Osteoblast (primary cell): ENCODE results near the gene USP22. TPM values are rescaled to one million over a fixed set of nuclear protein-coding genes. Genes with fewer than 3 reads are reported as not detected.
A peak's percentile ranks its signal among the peaks of the same experiment; 100 is the strongest.

Experiments
- DNase-seq: peaks from one replicate; pipeline ENCODE4 v3.0.0; 2011; ENCODE audit warnings: low spot score, mixed read lengths; ENCODE audit not compliant: insufficient read length; ENCODE audit errors: missing footprints
- H2AFZ ChIP-seq: 2 replicates; pipeline ENCODE4 v1.6.0; 2011; ENCODE audit warnings: mild to moderate bottlenecking, low read length
- H3K27ac ChIP-seq: 2 replicates; pipeline ENCODE4 v1.5.1; 2011; ENCODE audit warnings: mild to moderate bottlenecking, low read depth, low read length, moderate library complexity
- H3K27me3 ChIP-seq: 2 replicates; pipeline ENCODE4 v1.6.0; 2012; ENCODE audit warnings: mild to moderate bottlenecking, control low read depth, inconsistent platforms, low read length, moderate library complexity; ENCODE audit not compliant: insufficient read depth
- H3K36me3 ChIP-seq: 2 replicates; pipeline ENCODE4 v1.5.1; 2011; ENCODE audit warnings: mild to moderate bottlenecking, low read length, control low read depth, moderate library complexity; ENCODE audit not compliant: insufficient read depth
- H3K4me1 ChIP-seq: 2 replicates; pipeline ENCODE4 v1.5.1; 2011; ENCODE audit warnings: mild to moderate bottlenecking, low read length, control low read depth, moderate library complexity; ENCODE audit not compliant: insufficient read depth
- H3K4me2 ChIP-seq: 2 replicates; pipeline ENCODE4 v1.6.0; 2011; ENCODE audit warnings: mild to moderate bottlenecking, low read length; ENCODE audit not compliant: insufficient read depth
- H3K4me3 ChIP-seq: fragments of 200-600 bp; sonication (generic); 3 replicates; pipeline ENCODE4 v1.5.1; 2012; ENCODE audit warnings: mild to moderate bottlenecking, low read length, inconsistent platforms; ENCODE audit not compliant: insufficient read depth
- H3K79me2 ChIP-seq: 2 replicates; pipeline ENCODE4 v1.6.0; 2012; ENCODE audit warnings: mild to moderate bottlenecking, low read length, control low read depth, inconsistent platforms; ENCODE audit not compliant: insufficient read depth
- H3K9me3 ChIP-seq: 2 replicates; pipeline ENCODE4 v1.5.1; 2011; ENCODE audit warnings: low read depth, low read length, control low read depth
- H4K20me1 ChIP-seq: 2 replicates; pipeline ENCODE4 v1.6.0; 2012; ENCODE audit warnings: mild to moderate bottlenecking, low read length, control low read depth; ENCODE audit not compliant: insufficient read depth
- total RNA-seq: library from RNA; depleted of rRNA; stranded (reverse); fragments of >200 nt; gene quantifications from 2 replicates; pipeline ENCODE4 v1.2.3, GENCODE V29; 2012
- TF ChIP-seq, protein P1 (sequence below): IDR thresholded peaks from 2 replicates; pipeline ENCODE4 v1.5.1; 2011; ENCODE audit warnings: mild to moderate bottlenecking, low read depth, low read length, moderate library complexity; ENCODE audit errors: extremely low read depth

Gene USP22
- total RNA-seq, 1 donor, result 293 TPM

DNA sequence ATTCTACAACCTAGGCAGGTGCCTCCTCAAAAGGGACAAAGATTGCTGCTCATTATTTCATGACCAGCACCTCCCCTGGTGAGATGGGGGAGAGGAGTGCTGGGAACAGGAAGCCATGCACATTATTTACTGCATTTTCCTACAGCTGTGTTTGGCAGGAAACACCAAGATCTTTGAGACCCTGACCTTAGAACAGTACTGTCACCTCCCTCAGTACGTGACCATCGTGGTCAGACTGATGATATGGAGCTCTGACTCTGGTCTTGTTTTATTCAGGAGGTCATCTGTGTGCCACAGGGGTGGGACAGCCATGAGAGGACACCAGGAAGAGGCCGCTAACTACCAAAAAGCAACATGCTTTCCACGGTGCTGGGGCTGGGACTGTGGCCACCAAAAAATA lies 37.4 kb downstream of the USP22 start:
- TF ChIP-seq, protein P1, sequence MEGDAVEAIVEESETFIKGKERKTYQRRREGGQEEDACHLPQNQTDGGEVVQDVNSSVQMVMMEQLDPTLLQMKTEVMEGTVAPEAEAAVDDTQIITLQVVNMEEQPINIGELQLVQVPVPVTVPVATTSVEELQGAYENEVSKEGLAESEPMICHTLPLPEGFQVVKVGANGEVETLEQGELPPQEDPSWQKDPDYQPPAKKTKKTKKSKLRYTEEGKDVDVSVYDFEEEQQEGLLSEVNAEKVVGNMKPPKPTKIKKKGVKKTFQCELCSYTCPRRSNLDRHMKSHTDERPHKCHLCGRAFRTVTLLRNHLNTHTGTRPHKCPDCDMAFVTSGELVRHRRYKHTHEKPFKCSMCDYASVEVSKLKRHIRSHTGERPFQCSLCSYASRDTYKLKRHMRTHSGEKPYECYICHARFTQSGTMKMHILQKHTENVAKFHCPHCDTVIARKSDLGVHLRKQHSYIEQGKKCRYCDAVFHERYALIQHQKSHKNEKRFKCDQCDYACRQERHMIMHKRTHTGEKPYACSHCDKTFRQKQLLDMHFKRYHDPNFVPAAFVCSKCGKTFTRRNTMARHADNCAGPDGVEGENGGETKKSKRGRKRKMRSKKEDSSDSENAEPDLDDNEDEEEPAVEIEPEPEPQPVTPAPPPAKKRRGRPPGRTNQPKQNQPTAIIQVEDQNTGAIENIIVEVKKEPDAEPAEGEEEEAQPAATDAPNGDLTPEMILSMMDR, result no peak
- no peak for DNase-seq
- Histone ChIP-seq H4K20me1 (peaks cover 71% of the 10 kb centered on the region), H2AFZ (no peak overlapping the region), H3K4me1 (peaks cover 18% of the 10 kb centered on the region), H3K9me3 (no peaks in the 10 kb centered on the region), H3K4me3 (no peak overlapping the region), H3K4me2 (no peak overlapping the region), H3K79me2 (peaks cover 93% of the 10 kb centered on the region), H3K27me3 (no peaks in the 10 kb centered on the region), H3K36me3 (peaks cover 92% of the 10 kb centered on the region), H3K27ac (peak overlapping the region; percentile 17)

DNA sequence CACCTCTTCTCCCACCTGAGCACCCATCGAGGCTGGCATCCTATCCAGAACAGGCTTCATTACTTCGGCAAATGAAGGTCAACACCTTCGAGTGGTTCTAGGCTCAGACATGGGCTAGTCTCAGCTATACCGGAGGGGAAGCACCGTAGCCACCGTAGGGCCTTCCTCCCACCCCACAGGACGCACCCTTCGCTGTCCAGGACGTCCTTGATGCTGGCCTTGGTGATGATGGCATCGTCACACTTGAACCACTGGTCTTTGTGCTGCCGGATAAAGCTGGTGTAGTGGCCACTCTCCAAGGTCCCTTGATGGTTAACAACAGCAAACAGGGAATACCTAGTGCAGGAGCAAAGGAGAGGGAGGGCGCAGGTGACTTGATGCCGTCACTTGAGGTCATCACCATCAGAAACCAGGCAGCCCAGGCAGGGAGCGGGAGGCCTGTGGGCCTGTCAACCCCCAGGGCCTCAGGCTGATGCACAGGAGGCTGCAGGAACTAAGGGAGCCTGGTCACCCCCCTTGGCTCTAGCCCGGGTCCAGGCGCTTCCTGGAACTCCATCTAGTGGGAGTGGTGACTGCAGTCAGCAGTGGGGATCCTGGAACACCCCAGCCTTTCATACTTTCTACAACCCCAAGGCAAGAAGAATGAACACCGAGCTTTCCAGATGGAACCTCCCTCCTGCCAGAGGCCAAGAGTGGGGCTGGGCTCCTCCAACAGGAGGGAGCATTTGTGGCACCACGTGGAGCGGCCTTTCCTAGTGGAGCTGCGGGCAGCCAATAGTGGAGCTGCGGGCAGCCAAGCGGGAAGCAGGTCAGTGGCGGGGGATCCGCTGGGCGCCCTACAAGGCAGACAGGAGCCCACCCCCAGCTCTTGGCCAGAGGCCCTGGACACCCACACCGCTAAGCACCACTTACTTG lies 38.5 kb downstream of the USP22 start:
- H3K27me3 ChIP-seq, result no peaks in the 10 kb centered on the region
- peaks cover 29% of the 10 kb centered on the region for H3K4me1 ChIP-seq
- H4K20me1 ChIP-seq, result peaks cover 75% of the 10 kb centered on the region
- TF ChIP-seq, protein P1, result no peak
- no peak overlapping the region for H2AFZ ChIP-seq
- no peak for DNase-seq
- peaks cover 87% of the 10 kb centered on the region for H3K36me3 ChIP-seq
- H3K27ac ChIP-seq, result no peak overlapping the region
- H3K4me2 ChIP-seq, result no peak overlapping the region
- H3K9me3 ChIP-seq, result no peaks in the 10 kb centered on the region
- H3K79me2 ChIP-seq, result peaks cover 90% of the 10 kb centered on the region
- H3K4me3 ChIP-seq, result no peak overlapping the region

DNA sequence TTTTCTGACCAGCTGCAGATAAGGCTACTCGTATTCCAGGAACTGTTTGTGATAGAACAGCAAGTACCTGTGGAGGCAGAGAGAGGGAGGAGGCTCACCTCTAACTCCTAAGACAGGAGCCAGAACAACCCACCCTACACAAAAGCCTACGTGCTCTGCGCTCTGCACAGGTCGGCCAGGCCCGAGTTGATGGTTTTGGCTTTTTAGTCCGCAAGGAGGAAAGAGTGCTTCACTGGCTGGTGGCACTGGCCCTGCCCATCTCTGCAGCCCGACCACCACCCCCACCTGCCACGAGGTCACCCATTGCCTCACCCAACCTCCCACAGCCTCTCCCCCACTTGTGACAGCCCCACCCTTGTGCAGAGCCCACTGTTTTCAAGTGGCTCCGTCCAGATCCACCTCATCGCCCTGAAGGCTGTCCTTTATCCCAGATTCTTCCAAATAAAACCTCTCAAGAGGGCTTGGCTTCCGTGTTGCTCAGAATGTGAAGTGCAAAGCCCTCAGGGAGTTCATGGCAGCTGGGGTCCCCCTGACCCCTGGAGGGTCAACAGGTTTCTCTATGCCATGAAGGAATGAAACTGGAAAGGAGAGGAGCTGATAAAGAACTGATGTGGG lies 39.7 kb downstream of the USP22 start:
- H3K79me2 ChIP-seq, result peaks cover 83% of the 10 kb centered on the region
- H3K36me3 ChIP-seq, result peaks cover 83% of the 10 kb centered on the region
- no peaks in the 10 kb centered on the region for H3K9me3 ChIP-seq
- H3K27ac ChIP-seq, result no peak overlapping the region
- no peak for DNase-seq
- no peaks in the 10 kb centered on the region for H3K27me3 ChIP-seq
- no peak overlapping the region for H3K4me3 ChIP-seq
- H3K4me1 ChIP-seq, result peaks cover 37% of the 10 kb centered on the region
- H2AFZ ChIP-seq, result no peak overlapping the region
- H3K4me2 ChIP-seq, result no peak overlapping the region
- TF ChIP-seq, protein P1, result no peak
- peaks cover 80% of the 10 kb centered on the region for H4K20me1 ChIP-seq
